ENCODE results near the gene ESRP2. TPM values are rescaled to one million over a fixed set of nuclear protein-coding genes. Genes with fewer than 3 reads are reported as not detected.

Gene ESRP2
- total and polyA plus RNA-seq, 9 of the 15 experiments (the other 6 are each of a cell fraction or from before 2014, with no cell fraction given), result 0.05 to 0.15 (median 0.07) TPM; not detected in 6

DNA sequence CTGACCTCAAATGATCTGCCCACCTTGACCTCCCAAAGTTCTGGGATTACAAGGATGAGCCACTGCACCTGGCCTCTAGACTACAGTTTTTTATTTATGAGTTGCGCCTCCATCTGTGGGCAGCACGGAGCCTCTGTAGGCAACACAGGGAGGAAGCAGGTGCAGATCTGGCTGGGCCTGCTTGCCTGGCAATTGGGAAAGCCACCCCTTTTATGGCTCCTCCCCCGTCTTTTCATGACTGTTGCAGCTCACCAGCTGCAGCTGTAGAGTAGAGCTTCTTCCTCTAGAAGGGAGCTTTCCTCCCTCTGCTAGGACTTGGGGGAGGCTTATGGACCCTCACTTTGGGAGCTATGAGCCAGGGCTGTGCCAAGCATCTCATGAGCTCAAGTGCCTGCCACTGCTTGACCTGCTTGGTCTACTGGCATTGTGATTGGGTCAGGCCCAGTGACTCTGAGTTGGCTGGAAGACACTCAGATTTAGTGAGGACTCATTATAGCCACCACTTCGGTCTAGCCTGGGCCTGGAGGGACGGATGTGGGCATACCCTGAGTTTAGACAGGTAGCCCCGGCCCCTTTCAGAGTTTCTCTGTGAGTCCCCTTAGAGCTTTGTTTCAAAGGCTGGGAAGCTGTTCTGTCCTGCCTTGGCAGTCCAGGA, 21.5 kb upstream of the ESRP2 start:
- intact Hi-C loops (cut with micrococcal nuclease), result no loop called here
- FAIRE-seq (no peak), ATAC-seq (no peak), DNase-seq (ENCODE audit: extremely low read depth in 1 of 4, low spot score in 3 of 4) (no peak)
- POLR2A ChIA-PET, result interaction anchor here (0.5 to 0.8 kb wide), 4 partner anchors 8 to 252 kb away, joined by 3 to 4 read pairs (median 3); partner anchors contain the start of genes PRMT7 and SLC7A6OS
- Histone ChIP-seq H3K27ac (ENCODE audit: extremely low read depth, low read depth, low read length) (no peak overlapping the region), H3K9me3 (replicated peaks; ENCODE audit: control insufficient read depth, insufficient read depth, low read depth, low read length) (no peaks in the 10 kb centered on the region), H3K4me3 (no peak overlapping the region), H2AFZ (ENCODE audit: low read depth, low read length) (no peak overlapping the region), H3K27me3 (ENCODE audit: control insufficient read depth in 2 of 2, insufficient read depth in 2 of 2, low read length in 2 of 2) (no peaks in the 10 kb centered on the region), H3K9ac (ENCODE audit: insufficient read depth in 1 of 2, low read depth in 2 of 2, low read length in 2 of 2) (0 out of 4 replicates have a peak overlapping the region, but pooled peaks of 1 of the 2 experiments have one; percentile 30), H3K9me1 (ENCODE audit: control insufficient read depth, insufficient read depth, low read length) (peaks cover 4% of the 10 kb centered on the region), H3K4me2 (ENCODE audit: insufficient read depth, low read length) (no peak overlapping the region), H3K4me1 (replicated peaks in 1 of 2; ENCODE audit: control insufficient read depth in 2 of 2, insufficient read depth in 2 of 2, low read length in 2 of 2) (peaks cover 0 to 3% of the 10 kb centered on the region in 2 experiments; a peak in 1 of 5 replicates), H3K79me2 (ENCODE audit: control insufficient read depth, insufficient read depth, low read length) (no peaks in the 10 kb centered on the region), H4K20me1 (replicated peaks; ENCODE audit: control insufficient read depth, insufficient read depth, low read length) (0 out of 2 replicates have a peak, but pooled peaks cover 7% of the 10 kb centered on the region), H3K36me3 (ENCODE audit: control insufficient read depth, insufficient read depth, low read length) (peaks cover 18% of the 10 kb centered on the region; the same call in 2 of the 3 replicates)
- WGBS (ENCODE audit: insufficient coverage, low coverage, missing lambda C conversion rate), result 73% methylated on average over 6 of the region's 6 CpGs
- CTCF ChIA-PET (ENCODE audit: low intra/inter-chr PET ratio), result no interaction called here
- in situ Hi-C loops (cut with MboI), result no loop called here
- no TSS peak for BruUV-seq (replicated peaks)
- TF ChIP-seq ZNF239 (CRISPR knock-in tag; IDR thresholded peaks at IDR 0.05) (no peak), HDAC6 (IDR thresholded peaks at IDR 0.05; ENCODE audit: low read depth, low read length) (no peak), ATF1 (CRISPR knock-in tag; IDR thresholded peaks at IDR 0.05) (no peak), ATF1 (tag; IDR thresholded peaks at IDR 0.05) (no peak), JUNB (CRISPR knock-in tag; conservative IDR thresholded peaks at IDR 0.05) (no peak), RFX5 (IDR thresholded peaks at IDR 0.05; ENCODE audit: low read depth, low read length) (no peak), NFIX (CRISPR knock-in tag; IDR thresholded peaks at IDR 0.05; ENCODE audit: low read depth) (no peak), ZFP36 (IDR thresholded peaks at IDR 0.05; ENCODE audit: low read depth, low read length, partially characterized antibody) (no peak), EP400 (IDR thresholded peaks at IDR 0.05) (no peak), XRCC3 (IDR thresholded peaks at IDR 0.05) (no peak), PTRF (tag; IDR thresholded peaks at IDR 0.05) (no peak), FOXP1 (CRISPR knock-in tag; IDR thresholded peaks at IDR 0.05) (no peak), ZNF551 (CRISPR knock-in tag; IDR thresholded peaks at IDR 0.05) (no peak), ZNF124 (CRISPR knock-in tag; IDR thresholded peaks at IDR 0.05) (no peak)
- TF ChIP-seq, protein P1, sequence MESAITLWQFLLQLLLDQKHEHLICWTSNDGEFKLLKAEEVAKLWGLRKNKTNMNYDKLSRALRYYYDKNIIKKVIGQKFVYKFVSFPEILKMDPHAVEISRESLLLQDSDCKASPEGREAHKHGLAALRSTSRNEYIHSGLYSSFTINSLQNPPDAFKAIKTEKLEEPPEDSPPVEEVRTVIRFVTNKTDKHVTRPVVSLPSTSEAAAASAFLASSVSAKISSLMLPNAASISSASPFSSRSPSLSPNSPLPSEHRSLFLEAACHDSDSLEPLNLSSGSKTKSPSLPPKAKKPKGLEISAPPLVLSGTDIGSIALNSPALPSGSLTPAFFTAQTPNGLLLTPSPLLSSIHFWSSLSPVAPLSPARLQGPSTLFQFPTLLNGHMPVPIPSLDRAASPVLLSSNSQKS (CRISPR knock-in tag; IDR thresholded peaks at IDR 0.05), result no peak
- TF ChIP-seq, protein P2, sequence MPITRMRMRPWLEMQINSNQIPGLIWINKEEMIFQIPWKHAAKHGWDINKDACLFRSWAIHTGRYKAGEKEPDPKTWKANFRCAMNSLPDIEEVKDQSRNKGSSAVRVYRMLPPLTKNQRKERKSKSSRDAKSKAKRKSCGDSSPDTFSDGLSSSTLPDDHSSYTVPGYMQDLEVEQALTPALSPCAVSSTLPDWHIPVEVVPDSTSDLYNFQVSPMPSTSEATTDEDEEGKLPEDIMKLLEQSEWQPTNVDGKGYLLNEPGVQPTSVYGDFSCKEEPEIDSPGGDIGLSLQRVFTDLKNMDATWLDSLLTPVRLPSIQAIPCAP (CRISPR knock-in tag; IDR thresholded peaks at IDR 0.05; ENCODE audit: borderline replicate concordance), result no peak
- TF ChIP-seq, protein P3, sequence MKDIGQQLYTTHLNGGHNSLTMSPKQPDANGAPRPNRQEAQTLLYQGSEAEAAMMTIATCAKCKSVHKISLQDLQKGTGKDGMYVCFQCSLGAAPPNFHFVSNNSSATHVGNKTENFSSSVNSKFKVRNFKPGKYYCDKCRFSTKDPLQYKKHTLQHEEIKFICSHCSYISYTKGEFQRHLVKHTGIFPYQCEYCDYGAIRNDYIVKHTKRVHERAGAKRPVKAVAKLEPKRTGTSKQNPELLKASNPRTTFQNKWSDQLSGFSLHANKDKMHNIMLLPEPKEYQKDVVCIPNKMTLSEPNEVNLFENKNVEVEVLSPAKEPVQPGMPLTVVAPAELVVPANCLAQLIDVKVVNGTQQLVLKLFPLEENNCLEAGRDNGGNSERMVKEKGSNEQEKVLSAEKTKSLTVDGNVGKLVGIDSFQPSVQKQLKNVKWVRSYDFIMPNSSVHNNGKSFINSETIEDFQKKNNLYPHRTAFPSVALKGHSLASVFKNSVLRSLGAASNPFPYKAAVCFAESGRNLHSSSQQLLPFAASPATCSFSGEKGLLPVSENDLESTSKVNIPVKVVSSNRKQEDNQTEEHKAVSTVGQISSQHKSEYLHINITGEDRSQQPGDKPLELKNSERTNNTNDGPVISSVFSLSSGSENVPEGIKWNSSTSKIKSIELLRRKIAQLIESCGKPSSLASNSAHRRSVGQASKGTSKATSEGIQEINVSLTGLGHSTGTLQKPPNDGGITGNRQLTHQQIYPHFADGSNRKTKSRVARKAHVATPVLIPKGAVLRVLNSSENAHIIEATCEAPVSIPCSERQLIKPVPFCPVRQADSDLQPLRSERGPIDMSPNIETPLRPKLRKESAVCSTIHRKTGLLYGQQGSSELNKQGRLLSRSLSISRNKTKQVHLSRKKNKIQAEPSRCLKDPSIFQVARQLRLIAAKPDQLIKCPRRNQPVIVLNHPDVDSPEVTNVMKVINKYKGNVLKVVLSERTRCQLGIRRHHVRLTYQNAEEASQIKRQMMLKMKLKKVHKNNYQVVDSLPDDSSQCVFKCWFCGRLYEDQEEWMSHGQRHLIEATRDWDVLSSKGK (CRISPR knock-in tag; IDR thresholded peaks at IDR 0.05), result no peak

All from K562 (cell line).